H1 (cell line): ENCODE results near the gene SLC23A1. TPM values are rescaled to one million over a fixed set of nuclear protein-coding genes. Genes with fewer than 3 reads are reported as not detected.

Experiments used
- CTCF ChIA-PET: fragments of 300-600 bp; sonication (Branson Sonifier 250); formaldehyde crosslinking; loops from one replicate; lab custom pipeline; 2021; ENCODE audit not compliant: partially characterized antibody; lab: Charles Lee
- POLR2A ChIA-PET: fragments of 300-600 bp; sonication (Branson Sonifier 250); formaldehyde crosslinking; loops from one replicate; lab custom pipeline; 2021; ENCODE audit warnings: inconsistent platforms; ENCODE audit not compliant: partially characterized antibody; lab: Charles Lee
- DNase-seq, 2 experiments: peaks; one replicate each; pipeline versions ENCODE4 v3.0.0 to v3.0.0-alpha.2; 2010 to 2022; ENCODE audit warnings: low spot score in 2 of 2, low read depth in 1 of 2, mixed read lengths in 1 of 2
- FAIRE-seq: peaks from 2 replicates; lab custom pipeline; 2011; peaks lifted over from hg19 to GRCh38; lab: Jason Lieb, UNC
- H2AFZ ChIP-seq: 2 replicates; pipeline ENCODE4 v1.8.1; 2012; ENCODE audit warnings: low read length, inconsistent platforms
- H2AK5ac ChIP-seq: 2 replicates; pipeline ENCODE4 v1.6.1; 2013; ENCODE audit warnings: low read depth, low read length
- H2BK120ac ChIP-seq: replicated peaks from 2 replicates; pipeline ENCODE3; 2013; ENCODE audit warnings: low read depth, low read length, inconsistent platforms
- H2BK12ac ChIP-seq: 2 replicates; pipeline ENCODE4 v1.6.1; 2013; ENCODE audit warnings: low read depth, low read length
- H2BK15ac ChIP-seq: 2 replicates; pipeline ENCODE4 v1.6.1; 2013; ENCODE audit warnings: low read length
- H2BK20ac ChIP-seq: 2 replicates; pipeline ENCODE4 v1.6.1; 2013; ENCODE audit warnings: low read length
- H2BK5ac ChIP-seq: 2 replicates; pipeline ENCODE4 v1.6.1; 2013; ENCODE audit warnings: low read depth, low read length
- H3K14ac ChIP-seq: 2 replicates; pipeline ENCODE4 v1.6.1; 2013; ENCODE audit warnings: inconsistent platforms; ENCODE audit not compliant: insufficient read length
- H3K18ac ChIP-seq: 2 replicates; pipeline ENCODE4 v1.6.1; 2013; ENCODE audit warnings: low read length; ENCODE audit errors: extremely low read depth
- H3K23ac ChIP-seq: 2 replicates; pipeline ENCODE4 v1.6.1; 2013; ENCODE audit warnings: inconsistent platforms; ENCODE audit not compliant: insufficient read length
- H3K23me2 ChIP-seq: 2 replicates; pipeline ENCODE4 v1.6.1; 2013; ENCODE audit warnings: low read depth, low read length
- H3K27ac ChIP-seq: 2 replicates; pipeline ENCODE4 v1.6.1; 2011; ENCODE audit warnings: low read depth, low read length, inconsistent platforms
- H3K27me3 ChIP-seq, 4 experiments: replicated peaks in 1 of 4; 1 replicate in 1 of 4; 2 replicates in 3 of 4; pipeline versions ENCODE4 v1.6.1 to v1.8.1; 2011 to 2013; ENCODE audit warnings: low read length in 3 of 4, mild to moderate bottlenecking in 3 of 4, inconsistent platforms in 2 of 4, mixed read lengths in 2 of 4, moderate library complexity in 1 of 4; ENCODE audit not compliant: control insufficient read depth in 3 of 4, insufficient read depth in 3 of 4; ENCODE audit errors: extremely low read depth in 1 of 4
- H3K36me3 ChIP-seq, 4 experiments: 2 replicates each; pipeline versions ENCODE4 v1.6.1 to v1.8.1; 2011 to 2013; ENCODE audit warnings: mild to moderate bottlenecking in 4 of 4, low read length in 3 of 4, moderate library complexity in 2 of 4, control low read depth in 1 of 4, inconsistent platforms in 1 of 4; ENCODE audit not compliant: insufficient read depth in 4 of 4, control insufficient read depth in 2 of 4
- H3K4ac ChIP-seq: replicated peaks from 2 replicates; pipeline ENCODE3; 2013; ENCODE audit warnings: low read length, low read depth, mixed read lengths, inconsistent platforms; ENCODE audit not compliant: insufficient read length
- H3K4me1 ChIP-seq, 4 experiments: replicated peaks in 1 of 4; 1 replicate in 1 of 4; 2 replicates in 3 of 4; pipeline versions ENCODE4 v1.6.1 to v1.8.1; 2011 to 2013; ENCODE audit warnings: low read length in 3 of 4, inconsistent platforms in 2 of 4, mixed read lengths in 1 of 4; ENCODE audit not compliant: insufficient read depth in 4 of 4, control insufficient read depth in 3 of 4
- H3K4me2 ChIP-seq, 2 experiments: 2 replicates each; pipeline versions ENCODE4 v1.6.1 to v1.8.1; 2011 to 2013; ENCODE audit warnings: low read depth in 2 of 2, low read length in 2 of 2, control low read depth in 1 of 2, inconsistent platforms in 1 of 2, mild to moderate bottlenecking in 1 of 2; ENCODE audit not compliant: insufficient read depth in 1 of 2
- H3K4me3 ChIP-seq, 4 experiments: fragments of 200-600, 300-600 bp in 1 of 4; sonication (generic), shearing (Covaris generic), sonication (Bioruptor Twin) in 1 of 4; 2 replicates each; pipeline versions ENCODE4 v1.5.1 to v1.8.1; 2011 to 2016; ENCODE audit warnings: low read length in 4 of 4, low read depth in 3 of 4, control low read depth in 2 of 4, inconsistent platforms in 2 of 4, mild to moderate bottlenecking in 2 of 4, mixed read lengths in 1 of 4, moderate library complexity in 1 of 4; ENCODE audit not compliant: insufficient read depth in 2 of 4; ENCODE audit errors: extremely low read depth in 1 of 4
- H3K56ac ChIP-seq: replicated peaks from 2 replicates; pipeline ENCODE3; 2013; ENCODE audit warnings: low read depth, mild to moderate bottlenecking, mixed read lengths, low read length, inconsistent platforms; ENCODE audit not compliant: insufficient read length
- H3K79me1 ChIP-seq: 2 replicates; pipeline ENCODE4 v1.6.1; 2013; ENCODE audit warnings: low read depth, low read length, control low read depth
- H3K79me2 ChIP-seq, 2 experiments: 2 replicates each; pipeline versions ENCODE4 v1.6.1 to v1.8.1; 2012 to 2013; ENCODE audit warnings: low read length in 2 of 2, mild to moderate bottlenecking in 2 of 2, inconsistent platforms in 1 of 2; ENCODE audit not compliant: insufficient read depth in 2 of 2, control insufficient read depth in 1 of 2
- H3K9ac ChIP-seq, 4 experiments: replicated peaks in 1 of 4; 1 replicate in 1 of 4; 2 replicates in 3 of 4; pipeline versions ENCODE4 v1.6.1 to v1.8.1; 2011 to 2013; ENCODE audit warnings: low read depth in 3 of 4, low read length in 3 of 4, control low read depth in 2 of 4, mild to moderate bottlenecking in 2 of 4, moderate library complexity in 2 of 4, inconsistent platforms in 1 of 4; ENCODE audit errors: extremely low read depth in 1 of 4
- H3K9me3 ChIP-seq, 2 experiments: 2 replicates each; pipeline versions ENCODE4 v1.6.1 to v1.8.1; 2012 to 2013; ENCODE audit warnings: mild to moderate bottlenecking in 2 of 2, moderate library complexity in 2 of 2, control low read depth in 1 of 2, inconsistent platforms in 1 of 2, low read depth in 1 of 2, low read length in 1 of 2, mixed read lengths in 1 of 2; ENCODE audit not compliant: insufficient read depth in 2 of 2
- H4K20me1 ChIP-seq, 2 experiments: replicated peaks in 1 of 2; 2 replicates each; pipeline versions ENCODE3 to v1.8.1; 2011 to 2013; ENCODE audit warnings: inconsistent platforms in 2 of 2, low read length in 2 of 2, mild to moderate bottlenecking in 1 of 2; ENCODE audit not compliant: insufficient read depth in 2 of 2, control insufficient read depth in 1 of 2
- H4K5ac ChIP-seq: 2 replicates; pipeline ENCODE4 v1.6.1; 2013; ENCODE audit warnings: low read length, low read depth, mixed read lengths, inconsistent platforms; ENCODE audit not compliant: insufficient read length
- H4K8ac ChIP-seq: 2 replicates; pipeline ENCODE4 v1.8.0; 2013; ENCODE audit warnings: mild to moderate bottlenecking, moderate library complexity, low read length, inconsistent platforms; ENCODE audit not compliant: insufficient read depth; ENCODE audit errors: extremely low read depth
- H4K91ac ChIP-seq: replicated peaks from 2 replicates; pipeline ENCODE3; 2013; ENCODE audit warnings: low read length, mixed read lengths, inconsistent platforms; ENCODE audit not compliant: insufficient read length
- RAD21 ChIP-seq, 2 experiments: IDR thresholded peaks in 1 of 2; conservative IDR thresholded peaks in 1 of 2; 2 replicates each; pipeline ENCODE4 v1.6.1; 2011; ENCODE audit warnings: low read depth in 2 of 2, low read length in 2 of 2, improper control_type of control experiment in 1 of 2, inconsistent platforms in 1 of 2, mild to moderate bottlenecking in 1 of 2, moderate library complexity in 1 of 2
- WGBS, 2 experiments: shearing (Covaris generic) in 1 of 2; methylation state at CpG; one replicate each; pipeline versions ENCODE4 v1.1.6 to v1.1.7; 2013 to 2015; ENCODE audit warnings: low lambda C conversion rate in 2 of 2, mixed read lengths in 2 of 2, inconsistent platforms in 1 of 2, low coverage in 1 of 2, missing lambda C conversion rate in 1 of 2; ENCODE audit not compliant: insufficient replicate concordance in 2 of 2, insufficient coverage in 1 of 2, insufficient read length in 1 of 2; ENCODE audit errors: extremely low coverage in 1 of 2, missing lambda C conversion rate in 1 of 2; 5-methylcytosine and 5-hydroxymethylcytosine counted together
- polyA plus RNA-seq, 7 experiments: library from polyadenylated mRNA; depleted of rRNA in 3 of 7; stranded (reverse) in 5 of 7; unstranded in 2 of 7; fragments of >200 nt in 5 of 7; fragments of 200-250 nt in 2 of 7; gene quantifications; 1 replicate in 5 of 7; 2 replicates in 1 of 7; 4 replicates in 1 of 7; pipeline versions ENCODE4 v1.2.1 to v1.2.3, GENCODE V29; 2011 to 2013; ENCODE audit warnings: missing spikeins in 2 of 7, mixed read lengths in 2 of 7
- total RNA-seq: library from RNA; stranded (reverse); fragmentation: NEBNext Ultra II Directional; extraction: Animal tissue kit (Norgen Biotek cat#: 25700); gene quantifications from 2 replicates; pipeline ENCODE4 v1.2.1, GENCODE V29; 2021

Gene SLC23A1
- total and polyA plus RNA-seq, 2 of the 8 experiments (the other 6 are each of a cell fraction or from before 2014, with no cell fraction given) = not detected

GRCh38 chr5:139371482-139372435 is 11.3 kb downstream of the SLC23A1 start:
- no peak overlapping the region for H2AK5ac ChIP-seq
- no peak overlapping the region for H4K91ac ChIP-seq
- H4K8ac ChIP-seq = no peak overlapping the region
- no peak overlapping the region for H3K4ac ChIP-seq
- CTCF ChIA-PET = interaction anchor here (0.6 to 1.6 kb wide), 8 partner anchors 15 to 301 kb away, joined by 3 to 4 read pairs (median 3); no protein-coding TSS in a partner anchor
- no peak overlapping the region for H3K56ac ChIP-seq
- no peak overlapping the region for H2AFZ ChIP-seq
- H3K23me2 ChIP-seq = no peaks in the 10 kb centered on the region
- peaks cover 0 to 3% of the 10 kb centered on the region in 2 experiments for H4K20me1 ChIP-seq
- H2BK15ac ChIP-seq = no peak overlapping the region
- H3K4me3 ChIP-seq = no peak overlapping the region
- POLR2A ChIA-PET = interaction anchor here (0.6 to 3.9 kb wide), 6 partner anchors 9 to 197 kb away, joined by 3 to 16 read pairs (median 4); partner anchors contain the start of genes MATR3 and MZB1
- peaks cover 2 to 44% (median 23%) of the 10 kb centered on the region in 4 experiments; a peak in 7 of 8 replicates for H3K36me3 ChIP-seq
- H3K27me3 ChIP-seq = no peaks in the 10 kb centered on the region
- no peak overlapping the region for H2BK5ac ChIP-seq
- no peak overlapping the region for H2BK12ac ChIP-seq
- no peak overlapping the region for H3K14ac ChIP-seq
- no peak overlapping the region for H4K5ac ChIP-seq
- no peak overlapping the region for H3K18ac ChIP-seq
- H3K79me2 ChIP-seq = no peaks in the 10 kb centered on the region
- H3K4me2 ChIP-seq = no peak overlapping the region
- peaks cover 2% of the 10 kb centered on the region; the same call in 1 of the 2 replicates for H3K79me1 ChIP-seq
- no peak for FAIRE-seq
- TF ChIP-seq RAD21 (IDR thresholded peaks at IDR 0.05 in 1 of 2, conservative IDR thresholded peaks at IDR 0.05 in 1 of 2; ENCODE audit: low read depth in 2 of 2, low read length in 2 of 2) = no peak
- TF ChIP-seq, all 59 proteins: peak for 0
- H2BK20ac ChIP-seq = no peak overlapping the region
- no peak overlapping the region for H2BK120ac ChIP-seq
- DNase-seq = no peak
- H3K27ac ChIP-seq = no peak overlapping the region
- WGBS, 2 experiments = 88% methylated on average over 7 of the region's 7 CpGs; no CpG with 5 or more reads in 1 of the 2 experiments
- H3K9me3 ChIP-seq = no peaks in the 10 kb centered on the region
- H3K9ac ChIP-seq = no peak overlapping the region
- H3K4me1 ChIP-seq = no peaks in the 10 kb centered on the region
- H3K23ac ChIP-seq = no peak overlapping the region
